Fibroblast of lung (primary cell): ENCODE data around the gene SCLT1. TPM values are rescaled to one million over a fixed set of nuclear protein-coding genes. Genes with fewer than 3 reads are reported as not detected.

Experiments used
- DNase-seq, 2 donors: peaks; one replicate each; pipeline versions ENCODE4 v3.0.0 to v3.0.0-alpha.2; 2010; ENCODE audit warnings: low read depth in 2 of 2
- H2AFZ ChIP-seq: 2 replicates; pipeline ENCODE4 v1.5.1; 2012; ENCODE audit warnings: low read length, control low read depth, inconsistent platforms
- H3K27ac ChIP-seq: 2 replicates; pipeline ENCODE4 v1.5.1; 2011; ENCODE audit warnings: low read length, control low read depth; ENCODE audit not compliant: insufficient read depth
- H3K27me3 ChIP-seq: 2 replicates; pipeline ENCODE4 v1.5.1; 2011; ENCODE audit warnings: mild to moderate bottlenecking, low read length; ENCODE audit not compliant: control insufficient read depth, insufficient read depth
- H3K36me3 ChIP-seq: 2 replicates; pipeline ENCODE4 v1.5.1; 2011; ENCODE audit warnings: low read length; ENCODE audit not compliant: control insufficient read depth, insufficient read depth
- H3K4me1 ChIP-seq: 2 replicates; pipeline ENCODE4 v1.5.1; 2011; ENCODE audit warnings: low read length; ENCODE audit not compliant: control insufficient read depth, insufficient read depth; ENCODE audit errors: extremely low read depth
- H3K4me2 ChIP-seq: 2 replicates; pipeline ENCODE4 v1.5.1; 2011; ENCODE audit warnings: low read length, control low read depth; ENCODE audit not compliant: insufficient read depth; ENCODE audit errors: extremely low read depth
- H3K4me3 ChIP-seq, 4 experiments: fragments of 200-600 bp in 1 of 4; sonication (generic) in 1 of 4; replicated peaks in 1 of 4; 2 replicates each; pipeline ENCODE4 v1.5.1; 2011 to 2016; ENCODE audit warnings: low read length in 4 of 4, low read depth in 3 of 4, mild to moderate bottlenecking in 3 of 4, control low read depth in 2 of 4, inconsistent platforms in 1 of 4, mixed read lengths in 1 of 4; ENCODE audit not compliant: insufficient read depth in 1 of 4; ENCODE audit errors: control extremely low read depth in 1 of 4
- H3K79me2 ChIP-seq: 2 replicates; pipeline ENCODE4 v1.5.1; 2012; ENCODE audit warnings: mild to moderate bottlenecking, low read length, inconsistent platforms; ENCODE audit not compliant: control insufficient read depth, insufficient read depth
- H3K9ac ChIP-seq: 2 replicates; pipeline ENCODE4 v1.5.1; 2011; ENCODE audit warnings: mild to moderate bottlenecking, low read length, control low read depth; ENCODE audit not compliant: insufficient read depth
- H3K9me3 ChIP-seq: 2 replicates; pipeline ENCODE4 v1.5.1; 2012; ENCODE audit warnings: low read depth, low read length; ENCODE audit not compliant: control insufficient read depth, insufficient read depth
- H4K20me1 ChIP-seq: 2 replicates; pipeline ENCODE4 v1.5.1; 2011; ENCODE audit warnings: low read length; ENCODE audit not compliant: control insufficient read depth, insufficient read depth; ENCODE audit errors: extremely low read depth
- CTCF ChIP-seq, 2 donors: IDR thresholded peaks in 1 of 2; conservative IDR thresholded peaks in 1 of 2; 1 replicate in 1 of 2; 2 replicates in 1 of 2; pipeline ENCODE4 v1.5.1; 2011 to 2012; ENCODE audit warnings: low read length in 2 of 2, control low read depth in 1 of 2, inconsistent platforms in 1 of 2, low read depth in 1 of 2, mild to moderate bottlenecking in 1 of 2
- EZH2 ChIP-seq: IDR thresholded peaks from 2 replicates; pipeline ENCODE4 v1.5.1; 2012; ENCODE audit warnings: low read length, control low read depth, mild to moderate bottlenecking; ENCODE audit errors: missing control alignments
- polyA plus RNA-seq, 2 donors: library from polyadenylated mRNA; depleted of rRNA in 1 of 2; stranded (reverse) in 1 of 2; unstranded in 1 of 2; fragments of >200 nt; gene quantifications; 2 replicates each; pipeline ENCODE4 v1.2.1, GENCODE V29; 2011 to 2012; ENCODE audit warnings: missing spikeins in 1 of 2
- total RNA-seq: library from RNA; depleted of rRNA; stranded (reverse); fragments of >200 nt; gene quantifications from 2 replicates; pipeline ENCODE4 v1.2.1, GENCODE V29; 2014

Gene SCLT1
- total and polyA plus RNA-seq, 2 donors (not counting 1 experiment from before 2014, with no cell fraction given): 8.8 to 16.2 TPM

DNA sequence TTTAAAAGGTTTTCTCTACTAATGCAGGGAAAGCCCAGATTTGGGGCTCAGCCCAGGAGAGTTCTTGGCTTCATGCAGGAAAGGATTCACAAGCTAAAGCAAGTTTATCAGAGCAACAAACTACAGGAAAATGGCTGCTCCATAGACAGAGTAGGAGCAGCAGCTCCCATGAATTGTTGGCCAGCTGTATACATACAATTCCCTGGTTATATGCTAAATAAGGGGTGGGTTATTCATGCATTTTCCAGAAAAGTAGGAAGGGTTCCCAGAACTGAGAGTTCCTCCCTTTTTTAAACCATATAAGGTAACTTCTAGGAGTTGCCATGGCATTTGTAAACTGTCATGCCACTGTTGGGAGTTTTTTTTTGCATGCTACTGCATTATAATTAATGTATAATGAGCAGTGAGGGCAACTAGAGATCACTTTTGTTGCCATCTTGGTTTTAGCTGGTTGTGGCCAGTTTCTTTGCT, 5.2 kb upstream of the SCLT1 start:
- H3K79me2 ChIP-seq: no peaks in the 10 kb centered on the region
- no peak overlapping the region for H3K27ac ChIP-seq
- no peak overlapping the region for H3K4me3 ChIP-seq
- no peaks in the 10 kb centered on the region for H3K27me3 ChIP-seq
- no peaks in the 10 kb centered on the region for H4K20me1 ChIP-seq
- no peak for DNase-seq
- H3K9me3 ChIP-seq: no peaks in the 10 kb centered on the region
- no peaks in the 10 kb centered on the region for H3K36me3 ChIP-seq
- no peak overlapping the region for H2AFZ ChIP-seq
- H3K4me1 ChIP-seq: no peaks in the 10 kb centered on the region
- no peak overlapping the region for H3K4me2 ChIP-seq
- no peak overlapping the region for H3K9ac ChIP-seq
- TF ChIP-seq EZH2 (no peak), CTCF (conservative IDR thresholded peaks at IDR 0.05 in 1 of 2, IDR thresholded peaks at IDR 0.05 in 1 of 2; ENCODE audit: low read depth in 1 of 2, low read length in 2 of 2) (no peak)

GRCh38 chr4:129095811-129096454, 2.6 kb upstream of the SCLT1 start, which contains the start of gene C4orf33:
Gene C4orf33, plus strand, starts transcription at chr4:129096152. Its CDS starts 6,459 bp downstream, at chr4:129102611.
- Histone ChIP-seq H3K27ac (peak within 1 kb of the TSS; percentile 88), H3K4me1 (peaks cover 2% of the 10 kb centered on the region), H3K9ac (peak within 1 kb of the TSS; percentile 69), H2AFZ (peak within 1 kb of the TSS; percentile 85), H3K79me2 (peaks cover 17% of the 10 kb centered on the region), H3K4me2 (peak within 1 kb of the TSS; percentile 72), H3K4me3 (peak within 1 kb of the TSS; percentile 66 to 94 (median 74)), H3K9me3 (no peaks in the 10 kb centered on the region), H3K36me3 (no peaks in the 10 kb centered on the region), H4K20me1 (no peaks in the 10 kb centered on the region), H3K27me3 (no peaks in the 10 kb centered on the region)
- DNase-seq: peak; percentile 69 to 76
- TF ChIP-seq CTCF (conservative IDR thresholded peaks at IDR 0.05 in 1 of 2, IDR thresholded peaks at IDR 0.05 in 1 of 2; ENCODE audit: low read depth in 1 of 2, low read length in 2 of 2): no peak
- no peak for TF ChIP-seq EZH2

DNA sequence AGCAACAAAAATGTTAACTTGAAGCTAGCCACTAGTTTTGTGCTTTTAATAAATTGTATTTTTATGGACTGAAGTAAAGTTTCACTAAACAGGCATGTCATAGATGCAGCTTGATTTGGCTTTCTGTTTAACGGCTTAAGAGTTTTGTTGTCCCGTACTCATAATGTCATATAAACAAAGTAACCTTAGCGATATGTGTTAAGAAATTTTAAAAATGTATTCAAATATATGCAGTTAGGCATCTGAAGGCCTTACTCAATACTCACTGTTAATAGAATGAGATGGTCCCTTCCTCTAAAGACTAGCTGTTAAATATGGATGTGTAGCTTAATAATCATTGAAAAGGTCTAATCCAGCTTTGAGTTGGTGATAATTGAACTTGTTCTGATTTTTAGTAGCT, 1.0 kb upstream of the SCLT1 start:
- Histone ChIP-seq H2AFZ (no peak overlapping the region), H3K27me3 (no peaks in the 10 kb centered on the region), H4K20me1 (no peaks in the 10 kb centered on the region), H3K79me2 (peaks cover 31% of the 10 kb centered on the region), H3K4me1 (peaks cover 3% of the 10 kb centered on the region), H3K4me3 (peak overlapping the region in 3 of 4 experiments; percentile 72 to 94 (median 81)), H3K4me2 (peak overlapping the region; percentile 72), H3K9ac (no peak overlapping the region), H3K36me3 (no peaks in the 10 kb centered on the region), H3K9me3 (no peaks in the 10 kb centered on the region), H3K27ac (peak overlapping the region; percentile 99)
- no peak for DNase-seq
- TF ChIP-seq CTCF (conservative IDR thresholded peaks at IDR 0.05 in 1 of 2, IDR thresholded peaks at IDR 0.05 in 1 of 2; ENCODE audit: low read depth in 1 of 2, low read length in 2 of 2) (no peak), EZH2 (no peak)
